ENCODE results near the gene RGS9.

DNA sequence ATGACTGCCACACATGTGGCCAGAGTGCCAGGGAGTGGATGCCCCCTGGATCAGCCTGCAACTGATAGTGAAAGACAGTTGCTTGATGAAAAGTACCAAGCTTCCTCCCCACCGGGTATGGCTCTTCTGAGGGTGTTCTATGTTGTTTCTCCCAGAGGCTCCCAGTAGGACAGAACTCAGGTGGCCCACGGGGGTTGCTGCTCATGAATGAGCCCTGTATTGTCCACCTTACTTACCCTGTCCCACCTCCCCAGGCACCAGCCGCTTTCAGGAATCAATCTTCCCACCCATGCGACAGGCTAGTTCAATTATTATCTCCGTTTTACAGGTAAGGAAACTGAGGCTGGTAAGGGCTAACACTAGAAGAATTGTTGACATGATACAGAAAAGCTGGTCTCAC, 34.9 kb upstream of the RGS9 start:
- no peak for TF ChIP-seq REST (IDR thresholded peaks at IDR 0.05)
- TF ChIP-seq, protein P1, sequence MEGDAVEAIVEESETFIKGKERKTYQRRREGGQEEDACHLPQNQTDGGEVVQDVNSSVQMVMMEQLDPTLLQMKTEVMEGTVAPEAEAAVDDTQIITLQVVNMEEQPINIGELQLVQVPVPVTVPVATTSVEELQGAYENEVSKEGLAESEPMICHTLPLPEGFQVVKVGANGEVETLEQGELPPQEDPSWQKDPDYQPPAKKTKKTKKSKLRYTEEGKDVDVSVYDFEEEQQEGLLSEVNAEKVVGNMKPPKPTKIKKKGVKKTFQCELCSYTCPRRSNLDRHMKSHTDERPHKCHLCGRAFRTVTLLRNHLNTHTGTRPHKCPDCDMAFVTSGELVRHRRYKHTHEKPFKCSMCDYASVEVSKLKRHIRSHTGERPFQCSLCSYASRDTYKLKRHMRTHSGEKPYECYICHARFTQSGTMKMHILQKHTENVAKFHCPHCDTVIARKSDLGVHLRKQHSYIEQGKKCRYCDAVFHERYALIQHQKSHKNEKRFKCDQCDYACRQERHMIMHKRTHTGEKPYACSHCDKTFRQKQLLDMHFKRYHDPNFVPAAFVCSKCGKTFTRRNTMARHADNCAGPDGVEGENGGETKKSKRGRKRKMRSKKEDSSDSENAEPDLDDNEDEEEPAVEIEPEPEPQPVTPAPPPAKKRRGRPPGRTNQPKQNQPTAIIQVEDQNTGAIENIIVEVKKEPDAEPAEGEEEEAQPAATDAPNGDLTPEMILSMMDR (IDR thresholded peaks at IDR 0.05; ENCODE audit: low read depth, low read length, missing input control) = no peak
- TF ChIP-seq HNF4A (conservative IDR thresholded peaks at IDR 0.05) = no peak
- TF ChIP-seq EGR1 (IDR thresholded peaks at IDR 0.05; ENCODE audit: low read depth in 2 of 2) = no peak
- no peak for TF ChIP-seq GABPA (IDR thresholded peaks at IDR 0.05 in 1 of 2, conservative IDR thresholded peaks at IDR 0.05 in 1 of 2)
- no peak for TF ChIP-seq JUND (IDR thresholded peaks at IDR 0.05)
- no peak for TF ChIP-seq MAX (IDR thresholded peaks at IDR 0.05)
- no peak for TF ChIP-seq FOXA1 (IDR thresholded peaks at IDR 0.05)
- no peak for TF ChIP-seq RAD21 (IDR thresholded peaks at IDR 0.05)

Measured in liver (tissue), 3 donors.